HepG2 (cell line): ENCODE measurements around the gene NUBP2. TPM values are rescaled to one million over a fixed set of nuclear protein-coding genes. Genes with fewer than 3 reads are reported as not detected.

Source experiments
- BRD4 ChIP-seq: sonication (generic); formaldehyde crosslinking; IDR thresholded peaks from 2 replicates; pipeline ENCODE4 v1.4.0; 2020; ENCODE audit warnings: missing genetic modification reagents
- CAMTA2 ChIP-seq: sonication (generic); formaldehyde crosslinking; IDR thresholded peaks from 2 replicates; pipeline ENCODE4 v1.4.0; 2020; ENCODE audit warnings: mild to moderate bottlenecking, missing genetic modification reagents, borderline replicate concordance
- CBX1 ChIP-seq: IDR thresholded peaks from one replicate; pipeline ENCODE4 v1.6.1; 2016; ENCODE audit warnings: antibody characterized with exemption, low read depth
- CENPBD1 ChIP-seq: sonication (generic); formaldehyde crosslinking; IDR thresholded peaks from 2 replicates; pipeline ENCODE4 v1.8.0; 2022; ENCODE audit warnings: missing genetic modification reagents, low read depth, mild to moderate bottlenecking, borderline replicate concordance
- DRAP1 ChIP-seq: IDR thresholded peaks from 2 replicates; pipeline ENCODE4 v1.6.1; 2016; ENCODE audit warnings: missing genetic modification reagents, missing compliant biosample characterization
- GATAD2A ChIP-seq: IDR thresholded peaks from 2 replicates; pipeline ENCODE4 v1.6.1; 2016
- HMGA1 ChIP-seq: sonication (generic); formaldehyde crosslinking; conservative IDR thresholded peaks from 2 replicates; pipeline ENCODE4 v1.4.0; 2020; ENCODE audit warnings: missing genetic modification reagents
- MAF1 ChIP-seq: sonication (generic); formaldehyde crosslinking; IDR thresholded peaks from 2 replicates; pipeline ENCODE4 v1.5.0; 2020; ENCODE audit warnings: missing genetic modification reagents, borderline replicate concordance
- MAFK ChIP-seq, 2 experiments: IDR thresholded peaks in 1 of 2; conservative IDR thresholded peaks in 1 of 2; 2 replicates each; pipeline ENCODE4 v1.6.1; 2011; ENCODE audit warnings: improper control_type of control experiment in 2 of 2, low read length in 2 of 2
- NFAT5 ChIP-seq: sonication (generic); formaldehyde crosslinking; IDR thresholded peaks from 2 replicates; pipeline ENCODE4 v1.4.0; 2020; ENCODE audit warnings: missing genetic modification reagents
- POLR2A ChIP-seq, 2 experiments: IDR thresholded peaks; 2 replicates each; pipeline ENCODE4 v1.6.1; 2011; ENCODE audit warnings: low read depth in 2 of 2, low read length in 2 of 2, mild to moderate bottlenecking in 1 of 2, moderate library complexity in 1 of 2; ENCODE audit not compliant: insufficient read depth in 1 of 2
- RFX5 ChIP-seq: IDR thresholded peaks from 2 replicates; pipeline ENCODE4 v1.6.1; 2011; ENCODE audit warnings: low read depth, low read length, improper control_type of control experiment
- RNF2 ChIP-seq: fragments of 450-650 bp; conservative IDR thresholded peaks from 2 replicates; pipeline ENCODE4 v1.6.1; 2016; ENCODE audit warnings: low read depth
- SRY ChIP-seq: sonication (generic); formaldehyde crosslinking; IDR thresholded peaks from 2 replicates; pipeline ENCODE4 v1.8.0; 2022; ENCODE audit warnings: mild to moderate bottlenecking, missing genetic modification reagents
- TFAP4 ChIP-seq: sonication (generic); IDR thresholded peaks from 2 replicates; pipeline ENCODE4 v1.6.1; 2016; ENCODE audit warnings: low read depth, borderline replicate concordance
- ZNF136 ChIP-seq: sonication (generic); formaldehyde crosslinking; IDR thresholded peaks from 2 replicates; pipeline ENCODE4 v1.8.1; 2022; ENCODE audit warnings: low read depth, mild to moderate bottlenecking, moderate library complexity, missing genetic modification reagents
- ZNF225 ChIP-seq: sonication (generic); formaldehyde crosslinking; IDR thresholded peaks from 2 replicates; pipeline ENCODE4 v1.4.0; 2020; ENCODE audit warnings: mild to moderate bottlenecking, missing genetic modification reagents
- ZNF382 ChIP-seq: sonication (generic); formaldehyde crosslinking; IDR thresholded peaks from 2 replicates; pipeline ENCODE4 v1.5.0; 2020; ENCODE audit warnings: missing genetic modification reagents, mild to moderate bottlenecking, borderline replicate concordance
- ZNF557 ChIP-seq: sonication (generic); formaldehyde crosslinking; IDR thresholded peaks from 2 replicates; pipeline ENCODE4 v1.4.0; 2020; ENCODE audit warnings: missing genetic modification reagents
- ZNF570 ChIP-seq: sonication (generic); formaldehyde crosslinking; IDR thresholded peaks from 2 replicates; pipeline ENCODE4 v1.4.0; 2020; ENCODE audit warnings: mild to moderate bottlenecking, missing genetic modification reagents, borderline replicate concordance
- ZNF768 ChIP-seq: sonication (generic); formaldehyde crosslinking; IDR thresholded peaks from 2 replicates; pipeline ENCODE4 v1.4.0; 2020; ENCODE audit warnings: missing genetic modification reagents
- polyA plus RNA-seq, 8 experiments: library from polyadenylated mRNA; depleted of rRNA in 3 of 8; stranded (reverse) in 7 of 8; unstranded in 1 of 8; fragments of >200 nt; fragmentation: Illumina TruSeq in 4 of 8; extraction: Trizol in 4 of 8; gene quantifications; 2 replicates each; pipeline versions ENCODE4 v1.2.1 to v1.2.3, GENCODE V29; 2011 to 2016; ENCODE audit warnings: low read depth in 4 of 8, missing spikeins in 1 of 8, mixed read lengths in 1 of 8; ENCODE audit not compliant: insufficient read depth in 1 of 8
- total RNA-seq, 5 experiments: library from RNA; depleted of rRNA; stranded (reverse); fragments of >200 nt; fragmentation: Illumina TruSeq; extraction: Trizol; gene quantifications; 2 replicates each; pipeline ENCODE4 v1.2.3, GENCODE V29; 2016; ENCODE audit warnings: low read depth in 1 of 5
- TF ChIP-seq, protein P1 (sequence below): sonication (generic); formaldehyde crosslinking; IDR thresholded peaks from 2 replicates; pipeline ENCODE4 v1.5.1; 2020; ENCODE audit warnings: mild to moderate bottlenecking, missing genetic modification reagents, moderate library complexity
- TF ChIP-seq, protein P2 (sequence below): IDR thresholded peaks from 2 replicates; pipeline ENCODE4 v1.6.1; 2016

The NUBP2 gene
- total and polyA plus RNA-seq, 2 of the 13 experiments (the other 11 are each of a cell fraction or from before 2014, with no cell fraction given): 25.7 to 61.5 TPM

- TF ChIP-seq MAF1: no peak
- TF ChIP-seq SRY (CRISPR knock-in tag): 0 out of 2 replicates have a peak, but pooled peaks have one; percentile 16
- TF ChIP-seq, protein P1, sequence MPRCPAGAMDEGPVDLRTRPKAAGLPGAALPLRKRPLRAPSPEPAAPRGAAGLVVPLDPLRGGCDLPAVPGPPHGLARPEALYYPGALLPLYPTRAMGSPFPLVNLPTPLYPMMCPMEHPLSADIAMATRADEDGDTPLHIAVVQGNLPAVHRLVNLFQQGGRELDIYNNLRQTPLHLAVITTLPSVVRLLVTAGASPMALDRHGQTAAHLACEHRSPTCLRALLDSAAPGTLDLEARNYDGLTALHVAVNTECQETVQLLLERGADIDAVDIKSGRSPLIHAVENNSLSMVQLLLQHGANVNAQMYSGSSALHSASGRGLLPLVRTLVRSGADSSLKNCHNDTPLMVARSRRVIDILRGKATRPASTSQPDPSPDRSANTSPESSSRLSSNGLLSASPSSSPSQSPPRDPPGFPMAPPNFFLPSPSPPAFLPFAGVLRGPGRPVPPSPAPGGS (CRISPR knock-in tag): no peak
- TF ChIP-seq CBX1: no peak
- TF ChIP-seq ZNF136 (CRISPR knock-in tag): no peak
- TF ChIP-seq TFAP4: peak; percentile 57; the same call in 1 of the 2 replicates
- TF ChIP-seq, protein P2, sequence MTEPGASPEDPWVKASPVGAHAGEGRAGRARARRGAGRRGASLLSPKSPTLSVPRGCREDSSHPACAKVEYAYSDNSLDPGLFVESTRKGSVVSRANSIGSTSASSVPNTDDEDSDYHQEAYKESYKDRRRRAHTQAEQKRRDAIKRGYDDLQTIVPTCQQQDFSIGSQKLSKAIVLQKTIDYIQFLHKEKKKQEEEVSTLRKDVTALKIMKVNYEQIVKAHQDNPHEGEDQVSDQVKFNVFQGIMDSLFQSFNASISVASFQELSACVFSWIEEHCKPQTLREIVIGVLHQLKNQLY (CRISPR knock-in tag): no peak
- TF ChIP-seq RFX5: no peak
- no peak for TF ChIP-seq RNF2
- TF ChIP-seq ZNF768 (CRISPR knock-in tag): no peak
- TF ChIP-seq CAMTA2 (CRISPR knock-in tag): no peak
- TF ChIP-seq NFAT5: no peak
- TF ChIP-seq MAFK (conservative IDR thresholded peaks at IDR 0.05 in 1 of 2, IDR thresholded peaks at IDR 0.05 in 1 of 2; ENCODE audit: low read length in 2 of 2): no peak
- peak; percentile 30; the same call in 1 of the 2 replicates for TF ChIP-seq DRAP1 (CRISPR knock-in tag)
- no peak for TF ChIP-seq CENPBD1 (CRISPR knock-in tag)
- no peak for TF ChIP-seq ZNF382
- TF ChIP-seq ZNF557 (CRISPR knock-in tag): no peak
- no peak; the same call in 1 of the 2 replicates for TF ChIP-seq GATAD2A (CRISPR knock-in tag)
- TF ChIP-seq ZNF225: no peak
- no peak for TF ChIP-seq BRD4 (CRISPR knock-in tag)
- TF ChIP-seq ZNF570 (CRISPR knock-in tag): no peak
- TF ChIP-seq POLR2A (IDR thresholded peaks at IDR 0.05; ENCODE audit: insufficient read depth in 1 of 2, low read depth in 2 of 2, low read length in 2 of 2): peak in 1 of 2 experiments; percentile 61; a peak in 1 of 4 replicates
- no peak for TF ChIP-seq HMGA1 (CRISPR knock-in tag)
These were observed 11.6 kb downstream of the NUBP2 start (continued) for GRCh38 chr16:1794221-1794871.
